NT2/D1 (cell line): ENCODE results near the gene BRICD5.

Experiments used
- DNase-seq: peaks from one replicate; pipeline ENCODE4 v3.0.0-alpha.2; 2011; ENCODE audit warnings: low read depth, low spot score
- H3K27me3 ChIP-seq: 2 replicates; pipeline ENCODE4 v1.6.0; 2011; ENCODE audit warnings: mild to moderate bottlenecking; ENCODE audit not compliant: insufficient read length, insufficient read depth
- H3K36me3 ChIP-seq: 2 replicates; pipeline ENCODE4 v1.6.1; 2011; ENCODE audit warnings: mild to moderate bottlenecking, low read length, mixed read lengths; ENCODE audit not compliant: insufficient read depth, insufficient read length
- H3K4me1 ChIP-seq: 2 replicates; pipeline ENCODE4 v1.5.1; 2011; ENCODE audit not compliant: insufficient read depth, insufficient read length
- H3K4me3 ChIP-seq: 2 replicates; pipeline ENCODE4 v1.5.1; 2011; ENCODE audit warnings: low read depth; ENCODE audit not compliant: insufficient read length
- H3K9ac ChIP-seq: 2 replicates; pipeline ENCODE4 v1.6.0; 2011; ENCODE audit warnings: low read depth; ENCODE audit not compliant: insufficient read length
- H3K9me3 ChIP-seq: 2 replicates; pipeline ENCODE4 v1.5.1; 2011; ENCODE audit warnings: mild to moderate bottlenecking, low read length; ENCODE audit not compliant: insufficient read depth
- SUZ12 ChIP-seq: IDR thresholded peaks from 2 replicates; pipeline ENCODE4 v1.6.1; 2011; ENCODE audit not compliant: insufficient read length, insufficient read depth; ENCODE audit errors: extremely low read depth
- YY1 ChIP-seq: IDR thresholded peaks from 2 replicates; pipeline ENCODE4 v1.6.1; 2011; ENCODE audit not compliant: insufficient read length, insufficient read depth
- ZNF274 ChIP-seq: IDR thresholded peaks from 2 replicates; pipeline ENCODE4 v1.6.1; 2011; ENCODE audit warnings: mild to moderate bottlenecking, low read depth, low read length

BRICD5 gene

DNA sequence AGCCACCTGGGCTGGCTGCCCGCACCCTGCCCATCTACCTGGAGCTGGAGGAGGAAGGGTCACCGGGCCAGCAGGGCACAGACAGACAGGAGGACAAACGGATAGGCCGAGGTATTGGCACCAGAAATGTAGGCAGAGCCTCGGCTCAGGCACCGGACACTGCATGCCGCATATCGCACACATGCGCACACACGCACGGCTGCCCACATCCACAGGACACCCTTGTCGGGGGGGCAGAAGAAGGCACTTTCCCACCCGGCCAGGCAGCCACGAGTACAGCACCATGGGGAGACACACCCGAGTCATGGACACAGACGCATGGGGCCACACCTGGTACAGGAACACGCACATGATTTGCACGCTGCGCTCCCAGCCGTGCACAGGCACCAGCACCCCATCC lies 28.7 kb downstream of the BRICD5 start:
- DNase-seq = no peak
- Histone ChIP-seq H3K36me3 (peaks cover 29% of the 10 kb centered on the region), H3K4me3 (no peak overlapping the region), H3K9me3 (no peaks in the 10 kb centered on the region), H3K4me1 (peaks cover 19% of the 10 kb centered on the region), H3K9ac (peak overlapping the region; percentile 32), H3K27me3 (no peaks in the 10 kb centered on the region)
- TF ChIP-seq YY1 (no peak), ZNF274 (no peak), SUZ12 (no peak)

DNA sequence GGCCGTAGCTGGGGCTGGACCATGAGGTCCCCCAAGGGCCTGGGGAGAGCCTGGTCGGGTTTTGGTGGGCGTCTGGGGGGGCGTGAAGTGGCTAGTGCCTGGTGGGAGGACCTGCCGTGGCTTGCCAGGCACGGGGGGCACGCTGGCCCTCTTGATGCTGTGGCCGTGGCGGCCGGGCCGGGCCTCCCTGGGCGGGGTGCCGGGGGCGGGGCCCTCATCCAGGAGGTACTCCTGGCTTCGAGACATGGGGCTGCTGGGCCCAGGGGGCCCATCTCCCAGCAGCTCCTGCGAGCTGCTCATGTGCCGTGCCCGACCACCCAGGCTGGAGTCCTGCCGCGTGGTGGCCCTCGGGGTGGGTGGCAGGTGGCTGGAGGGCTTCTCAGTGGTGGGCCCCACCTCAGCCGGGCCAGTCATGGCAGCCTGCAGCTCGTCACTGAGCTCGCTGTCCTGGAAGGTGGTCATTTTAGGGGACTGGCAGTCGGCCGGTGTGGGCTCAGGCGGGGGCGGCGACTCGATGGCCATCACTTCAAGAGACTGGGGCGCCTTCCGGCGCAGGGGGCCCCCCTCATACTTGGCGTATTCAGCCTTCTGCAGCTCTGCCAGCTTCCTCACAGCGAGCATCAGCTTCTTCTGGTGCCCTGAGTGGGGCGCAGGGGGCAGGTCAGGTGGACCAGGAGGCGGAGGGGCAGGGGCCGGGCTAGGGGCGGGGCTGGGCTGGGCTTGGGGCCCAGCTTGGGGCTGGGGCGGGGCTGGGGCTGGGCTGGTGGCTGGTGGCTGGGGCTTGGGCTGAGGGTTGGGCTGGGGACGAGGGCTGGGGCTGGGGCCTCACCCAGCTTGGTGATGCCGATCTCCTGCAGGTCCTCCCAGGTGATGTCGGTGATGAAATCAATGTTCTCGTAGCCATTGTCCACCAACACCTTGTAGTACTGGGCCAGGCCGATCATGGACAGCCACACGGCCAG lies 29.4 kb downstream of the BRICD5 start:
- peak overlapping the region; percentile 32 for H3K9ac ChIP-seq
- TF ChIP-seq YY1 (no peak), ZNF274 (no peak), SUZ12 (no peak)
- peaks cover 18% of the 10 kb centered on the region for H3K4me1 ChIP-seq
- H3K4me3 ChIP-seq = no peak overlapping the region
- H3K27me3 ChIP-seq = no peaks in the 10 kb centered on the region
- H3K9me3 ChIP-seq = no peaks in the 10 kb centered on the region
- DNase-seq = no peak
- H3K36me3 ChIP-seq = peaks cover 35% of the 10 kb centered on the region

DNA sequence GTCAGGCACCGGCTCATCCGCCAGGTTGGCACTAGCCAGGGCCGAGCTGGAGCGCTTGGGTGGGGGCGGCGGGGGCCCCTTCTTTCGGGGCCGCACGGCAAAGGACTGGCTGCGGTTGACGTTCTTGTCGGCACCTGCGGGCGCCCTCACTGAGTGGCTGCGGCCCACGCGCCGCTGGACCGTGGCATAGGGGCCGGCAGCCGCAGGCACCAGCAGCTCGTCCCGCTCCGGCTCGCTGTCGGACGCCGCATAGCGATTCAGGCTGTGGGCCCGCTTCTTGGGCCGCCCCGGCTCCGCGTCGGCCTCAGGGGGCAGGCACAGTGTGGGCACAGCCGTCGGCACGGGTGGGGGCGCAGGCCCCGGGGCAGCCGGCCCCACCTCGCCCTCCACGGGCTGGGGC lies 30.2 kb downstream of the BRICD5 start:
- TF ChIP-seq YY1 (no peak), ZNF274 (no peak), SUZ12 (no peak)
- H3K4me3 ChIP-seq = no peak overlapping the region
- peaks cover 17% of the 10 kb centered on the region for H3K4me1 ChIP-seq
- no peak for DNase-seq
- no peaks in the 10 kb centered on the region for H3K27me3 ChIP-seq
- peaks cover 43% of the 10 kb centered on the region for H3K36me3 ChIP-seq
- H3K9me3 ChIP-seq = no peaks in the 10 kb centered on the region
- no peak overlapping the region for H3K9ac ChIP-seq

DNA sequence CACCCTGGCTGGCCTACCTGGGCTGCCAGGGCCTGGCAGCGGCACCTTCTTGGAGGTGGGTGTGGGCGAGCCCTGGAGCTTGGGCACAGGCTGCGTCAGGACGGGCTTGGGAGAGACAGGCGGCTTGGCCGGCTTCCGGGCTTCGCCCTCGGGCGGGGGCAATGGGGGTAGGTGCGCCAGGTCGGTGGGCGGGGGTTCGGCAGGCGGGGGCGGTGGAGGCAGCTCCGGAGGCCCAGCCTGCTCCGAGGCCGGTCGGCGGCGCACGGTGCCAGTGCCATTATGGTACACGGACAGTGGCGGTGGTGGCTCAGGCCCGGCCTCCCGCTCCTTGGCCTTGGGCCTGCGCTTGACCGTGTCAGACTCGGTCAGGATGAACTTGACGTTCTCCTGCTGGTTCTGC lies 31.1 kb downstream of the BRICD5 start:
- TF ChIP-seq ZNF274 (no peak), SUZ12 (no peak), YY1 (no peak)
- Histone ChIP-seq H3K4me1 (peaks cover 17% of the 10 kb centered on the region), H3K4me3 (no peak overlapping the region), H3K27me3 (no peaks in the 10 kb centered on the region), H3K9ac (no peak overlapping the region), H3K36me3 (peaks cover 52% of the 10 kb centered on the region), H3K9me3 (no peaks in the 10 kb centered on the region)
- DNase-seq = no peak

DNA sequence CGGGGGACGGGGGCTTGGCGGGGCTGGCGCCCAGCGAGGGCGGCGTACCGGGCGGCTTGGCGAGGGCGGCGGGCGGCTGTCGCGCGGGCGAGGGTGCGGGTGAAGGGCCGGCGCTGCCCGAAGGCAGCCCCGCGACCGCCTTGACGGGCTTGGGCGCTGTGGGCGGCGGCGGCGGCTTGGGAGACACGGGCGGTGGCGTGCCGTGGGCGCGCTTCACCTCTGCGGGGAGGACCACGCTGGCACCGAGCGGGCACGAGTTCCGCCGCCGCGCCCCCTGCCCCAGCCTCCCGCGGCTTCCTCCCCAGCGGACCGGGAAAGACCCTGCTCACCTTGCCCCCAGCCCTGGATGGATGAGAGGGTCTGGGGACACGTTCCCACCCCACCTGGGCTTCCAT lies 31.6 kb downstream of the BRICD5 start:
- Histone ChIP-seq H3K9me3 (no peaks in the 10 kb centered on the region), H3K4me1 (peaks cover 17% of the 10 kb centered on the region), H3K4me3 (no peak overlapping the region), H3K27me3 (no peaks in the 10 kb centered on the region), H3K9ac (no peak overlapping the region), H3K36me3 (peaks cover 54% of the 10 kb centered on the region)
- no peak for TF ChIP-seq YY1
- TF ChIP-seq SUZ12 = no peak
- TF ChIP-seq ZNF274 = no peak
- DNase-seq = no peak

DNA sequence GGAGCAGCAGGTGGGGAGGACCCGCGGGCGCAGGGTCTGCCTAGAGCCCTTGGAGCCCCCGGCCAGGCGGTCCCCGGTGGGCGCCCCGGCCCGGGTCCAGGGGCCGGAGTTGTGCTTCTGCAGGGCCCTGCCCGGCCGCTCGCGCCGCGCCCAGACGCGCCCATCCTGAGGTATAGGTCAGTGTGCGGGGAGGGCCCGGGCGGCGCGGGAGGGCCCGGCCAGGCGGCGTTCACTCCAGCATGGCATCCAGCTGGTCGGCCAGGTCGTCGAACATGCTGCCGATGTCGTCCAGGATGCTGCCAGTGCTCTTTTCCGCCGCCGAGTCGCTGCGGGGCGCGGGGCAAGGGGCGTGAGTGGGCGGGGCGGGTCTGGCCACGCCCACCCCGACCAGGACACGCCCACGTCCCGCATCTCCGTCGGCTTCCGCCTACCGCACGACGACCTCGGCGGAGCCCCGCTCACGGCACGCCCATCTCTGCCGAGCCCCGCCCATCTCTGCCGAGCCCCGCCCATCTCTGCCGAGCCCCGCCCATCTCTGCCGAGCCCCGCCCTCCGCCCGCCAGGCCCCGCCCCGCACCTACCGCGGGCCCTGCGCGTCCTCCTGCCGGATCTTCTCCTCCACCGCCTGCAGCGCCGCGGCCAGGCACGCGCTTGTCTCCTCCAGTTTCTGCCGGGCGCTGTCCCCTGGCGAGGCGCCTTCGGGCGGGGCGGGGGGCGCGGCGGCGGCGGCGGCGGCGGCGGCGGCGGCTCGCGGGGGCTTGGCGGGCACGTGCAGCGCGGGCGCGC lies 32.1 kb downstream of the BRICD5 start:
- peaks cover 60% of the 10 kb centered on the region for H3K36me3 ChIP-seq
- no peak overlapping the region for H3K4me3 ChIP-seq
- H3K4me1 ChIP-seq = peaks cover 17% of the 10 kb centered on the region
- DNase-seq = peak; percentile 71
- H3K9ac ChIP-seq = no peak overlapping the region
- no peaks in the 10 kb centered on the region for H3K9me3 ChIP-seq
- TF ChIP-seq ZNF274 = no peak
- TF ChIP-seq YY1 = no peak
- TF ChIP-seq SUZ12 = no peak
- no peaks in the 10 kb centered on the region for H3K27me3 ChIP-seq

DNA sequence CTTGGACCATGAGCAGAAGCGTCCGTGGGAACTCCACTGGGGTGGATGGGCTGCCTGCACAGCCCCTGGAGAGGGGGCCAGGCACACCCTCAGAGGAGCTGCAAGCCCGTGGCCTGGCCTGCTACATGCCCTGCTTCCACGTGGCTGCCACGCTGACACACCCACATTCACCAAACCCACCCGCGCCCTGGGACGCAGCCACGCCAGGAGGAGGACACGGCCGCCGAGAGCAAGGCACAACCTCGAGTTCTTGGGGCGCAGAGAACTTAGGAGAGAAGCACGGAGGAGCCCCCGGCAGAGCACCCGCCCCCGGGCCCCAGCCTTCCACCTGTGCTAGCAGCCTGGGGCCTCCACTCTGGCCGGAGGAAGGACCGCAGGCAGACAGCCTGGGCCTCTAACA lies 33.1 kb downstream of the BRICD5 start:
- no peak for DNase-seq
- Histone ChIP-seq H3K9ac (no peak overlapping the region), H3K4me1 (peaks cover 12% of the 10 kb centered on the region), H3K27me3 (no peaks in the 10 kb centered on the region), H3K9me3 (no peaks in the 10 kb centered on the region), H3K36me3 (peaks cover 65% of the 10 kb centered on the region), H3K4me3 (no peak overlapping the region)
- TF ChIP-seq YY1 = no peak
- no peak for TF ChIP-seq ZNF274
- TF ChIP-seq SUZ12 = no peak
